HL-60/S4 treated with phorbol 12-myristate 13-acetate at 8.2 ng/mL for 4 days and 3 days (cell line): ENCODE data around the gene AHI1.

Experiments used
- in situ Hi-C: fragments of 300-500 bp; cut with MboI; formaldehyde crosslinking; loops from 2 replicates; pipeline ENCODE4 v1.15.0; 2022; ENCODE audit warnings: low sequenced_read_pairs

The AHI1 gene

DNA sequence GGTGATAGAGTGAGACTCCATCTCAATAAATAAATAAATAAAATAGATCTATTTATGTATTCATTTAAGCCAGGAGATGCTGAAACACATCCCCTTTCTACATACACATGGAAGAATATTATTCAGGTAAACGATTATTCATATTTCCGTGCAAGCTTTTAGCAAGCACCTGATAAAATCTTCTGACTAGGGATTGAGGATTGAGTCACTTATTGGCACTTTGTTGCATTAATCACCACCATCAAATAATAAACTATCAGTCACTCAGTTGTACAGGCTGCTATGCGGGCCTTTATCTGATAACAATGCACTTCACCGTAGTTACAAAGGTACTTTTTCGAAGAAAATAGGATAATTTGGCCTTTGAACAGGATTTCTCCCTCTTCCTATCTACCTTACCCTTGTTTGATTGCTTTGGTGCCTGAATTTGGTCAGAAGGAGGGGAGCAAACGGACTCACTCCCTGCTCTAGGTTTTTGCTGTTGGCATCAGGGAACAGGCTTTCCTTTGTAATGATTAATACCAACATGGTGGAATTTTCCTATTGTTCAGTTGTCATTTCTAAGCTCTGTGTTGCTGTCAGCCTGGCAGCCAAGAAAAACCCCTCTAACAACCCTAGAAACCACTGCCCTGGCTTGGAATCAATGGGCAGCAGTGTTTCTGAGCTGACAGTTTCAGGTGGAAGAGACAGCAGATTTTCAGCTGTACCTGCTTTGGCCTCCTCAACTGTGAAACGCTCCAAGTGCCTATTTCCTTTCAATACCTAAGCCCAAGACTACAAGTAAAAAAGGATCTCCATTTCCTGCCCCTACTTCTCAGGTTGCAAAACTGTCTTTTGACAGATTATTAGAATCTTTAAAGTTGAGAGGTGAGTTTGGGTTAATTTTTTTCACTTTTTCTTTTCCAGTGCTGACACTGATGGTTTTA, 253.4 kb downstream of the AHI1 start:
- in situ Hi-C loops = no loop called here

- in situ Hi-C loops = no loop called here
Observed at GRCh38 chr6:135240711-135241110, 256.8 kb downstream of the AHI1 start.

- in situ Hi-C loops = no loop called here
Observed at GRCh38 chr6:135236732-135237131, 260.8 kb downstream of the AHI1 start.

GRCh38 chr6:135236319-135236718, 261.2 kb downstream of the AHI1 start:
- in situ Hi-C loops = no loop called here

- in situ Hi-C loops = no loop called here
Observed at GRCh38 chr6:135235716-135236115, 261.8 kb downstream of the AHI1 start.

DNA sequence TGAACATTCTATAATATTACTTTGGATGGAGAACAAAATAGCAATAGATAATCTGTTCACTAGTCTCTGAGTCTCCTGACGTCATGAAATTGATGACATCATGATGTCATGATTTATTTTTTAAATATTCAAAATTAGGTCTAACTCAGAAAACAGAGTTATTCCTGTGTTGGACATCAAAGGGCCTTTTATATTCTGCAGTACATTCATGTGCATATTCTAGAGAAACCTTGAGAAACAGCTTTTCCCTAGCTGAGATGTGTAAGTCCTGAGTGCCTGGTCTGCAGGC, 263.1 kb downstream of the AHI1 start:
- in situ Hi-C loops = no loop called here

DNA sequence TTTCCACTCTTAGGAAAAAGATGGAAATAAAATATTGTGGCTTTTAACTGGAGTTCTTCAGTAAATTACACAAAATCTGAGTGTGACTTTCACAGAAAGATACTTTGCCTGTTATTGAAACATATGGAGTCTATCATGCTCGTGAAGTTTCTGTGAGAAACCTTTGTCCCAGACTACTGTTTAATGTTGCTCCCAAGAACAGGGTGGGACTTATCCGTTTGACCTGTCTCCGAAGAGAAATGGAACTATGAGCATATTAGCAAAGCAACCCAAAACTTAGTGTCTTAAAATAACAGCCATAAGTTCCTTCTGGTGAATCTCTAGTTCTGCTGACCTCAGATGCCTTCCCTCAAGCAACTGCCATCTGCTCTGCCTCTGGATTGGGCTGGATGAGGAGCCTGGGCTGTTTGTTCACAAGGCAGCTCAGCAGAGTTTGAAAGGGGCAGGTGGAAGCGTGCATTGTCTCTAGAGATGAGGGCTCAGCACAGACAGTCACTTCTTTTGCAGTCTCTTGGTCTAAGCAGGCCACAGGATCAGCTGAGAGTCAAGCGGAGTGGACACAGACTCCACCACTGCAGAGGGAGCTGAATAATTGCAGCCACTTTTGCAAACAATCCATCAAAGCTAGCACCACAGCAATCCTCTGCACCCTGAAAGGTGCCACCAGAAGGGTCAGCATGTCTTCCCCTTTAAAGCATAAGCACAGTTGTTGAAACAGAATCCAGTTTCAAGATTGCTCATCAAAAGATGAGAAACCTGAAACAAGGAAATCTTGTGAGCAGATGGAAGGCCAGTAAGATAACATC, 263.7 kb downstream of the AHI1 start:
- in situ Hi-C loops = no loop called here
